HK-2 (cell line): ENCODE results near the gene PRKN.

Experiments
- DNase-seq: peaks from one replicate; pipeline ENCODE4 v3.0.0-alpha.2; 2018; ENCODE audit not compliant: unreplicated experiment

Gene PRKN

GRCh38 chr6:161417717-161418462 is 1309.7 kb downstream of the PRKN start:
- DNase-seq = peak; percentile 73

DNA sequence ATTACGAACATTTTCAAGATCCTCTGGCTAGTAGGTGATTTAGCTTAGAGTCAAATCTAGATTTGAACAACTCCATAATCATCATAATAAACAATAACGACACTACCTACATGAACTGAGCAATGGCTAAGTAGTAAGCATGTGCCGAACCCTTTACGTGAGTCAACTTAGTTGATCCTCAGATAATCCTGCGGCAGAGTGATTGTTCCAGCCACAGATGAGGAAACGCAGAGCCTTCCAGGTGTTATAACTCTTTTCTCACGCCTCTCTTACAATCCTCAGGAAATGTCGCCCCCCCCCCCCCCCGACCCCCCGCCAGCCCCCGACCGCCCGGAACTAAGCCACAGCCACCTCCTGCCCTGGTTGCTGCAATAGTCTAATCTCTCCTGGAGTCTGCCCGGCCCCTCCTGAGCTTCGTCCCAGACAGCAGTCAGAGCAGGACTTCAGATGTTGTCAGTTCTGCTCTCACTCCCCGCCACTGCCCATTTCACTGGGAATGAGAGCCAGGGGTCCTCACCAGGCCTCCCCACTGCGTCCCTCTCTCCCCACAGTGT is 1312.2 kb downstream of the PRKN start:
- DNase-seq = no peak

GRCh38 chr6:161414707-161415106 is 1312.9 kb downstream of the PRKN start:
- DNase-seq = no peak

DNA sequence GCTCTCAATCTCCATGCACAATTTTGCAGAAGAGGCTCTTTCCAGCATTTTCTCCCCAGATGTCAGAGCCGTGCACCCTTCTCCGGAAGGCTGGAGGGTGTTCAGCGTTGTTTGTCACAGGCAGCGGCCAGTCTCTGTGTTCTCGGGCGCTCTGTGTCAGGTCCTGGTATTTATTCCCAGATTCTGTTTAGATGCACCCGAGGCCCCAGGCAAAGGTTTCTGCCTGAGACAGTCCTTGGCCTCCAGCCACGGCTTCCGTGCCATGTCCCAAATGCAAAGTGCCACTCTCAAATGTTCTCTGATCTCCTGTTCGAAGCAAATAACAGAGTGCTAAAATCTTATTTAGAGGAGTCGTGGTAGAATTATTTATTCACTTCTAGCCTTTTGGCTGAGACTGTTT is 1313.4 kb downstream of the PRKN start:
- DNase-seq = no peak

- no peak for DNase-seq
These were observed 1314.2 kb downstream of the PRKN start for GRCh38 chr6:161413355-161413771.

GRCh38 chr6:161412795-161413194 is 1314.8 kb downstream of the PRKN start:
- no peak for DNase-seq

DNA sequence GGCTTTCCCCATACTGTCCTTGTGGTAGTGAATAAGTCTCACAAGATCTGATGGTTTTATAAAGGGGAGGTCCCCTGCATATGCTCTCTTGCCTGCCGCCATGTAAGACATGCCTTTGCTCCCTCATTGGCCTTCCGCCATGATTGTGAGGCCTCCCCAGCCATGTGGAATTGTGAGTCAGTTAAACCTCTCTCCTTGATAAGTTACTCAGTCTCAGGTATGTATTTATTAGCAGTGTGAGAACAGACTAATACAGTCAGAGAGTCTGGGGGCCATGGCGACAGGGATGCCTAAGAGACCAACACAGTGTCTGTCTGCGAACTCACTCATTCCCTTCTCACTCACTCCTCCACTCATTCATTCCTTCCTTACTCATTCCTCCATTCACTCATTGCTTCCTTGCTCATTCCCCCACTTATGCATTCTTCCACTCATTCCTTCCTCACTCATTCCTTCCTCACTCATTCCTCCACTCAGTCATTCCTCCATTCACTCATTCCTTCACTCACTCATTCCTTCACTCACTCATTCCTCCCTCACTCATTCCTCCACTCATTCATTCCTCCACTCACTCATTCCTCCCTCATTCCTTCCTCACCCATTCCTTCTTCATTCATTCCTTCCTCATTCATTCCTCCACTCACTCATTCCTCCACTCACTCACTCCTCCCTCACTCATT is 1316.2 kb downstream of the PRKN start:
- DNase-seq = peak; percentile 30

DNA sequence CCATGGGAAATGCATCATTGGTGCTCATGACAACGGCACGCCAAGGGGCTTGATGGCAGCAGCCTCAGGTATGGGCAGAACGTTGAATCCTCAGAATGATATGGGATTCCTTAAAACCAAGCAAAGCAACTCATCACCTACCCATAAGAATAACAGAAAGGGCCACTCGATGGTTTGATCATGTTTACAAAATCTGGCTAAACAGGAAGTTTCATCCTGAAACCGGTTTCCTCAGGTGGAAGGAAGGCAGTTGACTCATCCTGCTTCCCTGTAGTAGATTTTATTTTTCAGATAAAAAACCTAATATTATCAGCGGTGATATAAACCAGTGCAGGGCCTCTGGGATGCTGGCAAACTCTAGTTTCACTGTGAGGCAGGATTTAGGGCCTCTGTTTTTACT is 1316.8 kb downstream of the PRKN start:
- DNase-seq = no peak

GRCh38 chr6:161410076-161410475 is 1317.5 kb downstream of the PRKN start:
- no peak for DNase-seq

- DNase-seq = no peak
These were observed 1318.2 kb downstream of the PRKN start for GRCh38 chr6:161409353-161409752.

- DNase-seq = peak; percentile 20
These were observed 1319.5 kb downstream of the PRKN start for GRCh38 chr6:161408041-161408440.

DNA sequence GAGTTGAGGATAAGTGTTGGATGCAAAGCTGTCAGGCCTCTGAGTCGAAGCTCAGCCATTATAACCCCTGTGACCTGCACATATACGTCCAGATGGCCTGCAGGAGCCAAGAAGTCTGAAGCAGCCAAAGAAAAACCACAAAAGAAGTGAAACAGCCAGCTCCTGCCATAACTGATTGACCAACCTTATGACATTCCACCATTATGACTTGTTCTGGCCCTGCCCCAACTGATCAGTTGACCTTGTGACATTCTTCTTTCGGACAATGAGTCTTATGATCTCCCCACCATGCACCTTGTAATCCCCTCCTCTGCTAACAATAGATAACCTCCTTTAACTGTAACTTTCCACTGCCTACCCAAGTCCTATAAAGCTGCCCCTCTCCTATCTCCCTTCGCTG is 1320.0 kb downstream of the PRKN start:
- peak; percentile 77 for DNase-seq

GRCh38 chr6:161407115-161407514 is 1320.5 kb downstream of the PRKN start:
- DNase-seq = no peak

DNA sequence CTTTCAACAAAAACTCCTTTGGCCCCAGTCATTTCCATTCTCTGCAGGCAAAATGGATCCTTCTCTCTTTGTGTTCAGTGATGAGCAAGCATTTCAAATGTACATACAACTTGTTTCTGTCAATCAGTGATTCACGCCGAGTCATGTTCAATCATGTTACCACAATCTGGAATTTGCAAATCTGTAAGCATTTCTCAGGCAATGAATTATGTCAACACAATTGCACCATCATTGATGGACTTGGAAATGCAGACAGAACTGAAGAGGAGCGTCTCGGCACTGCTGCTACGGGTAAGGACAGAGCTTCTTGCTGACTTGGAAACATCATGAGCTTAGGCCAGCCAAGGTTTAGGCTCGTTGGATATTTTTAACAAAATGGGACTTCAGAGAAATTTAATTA is 1320.9 kb downstream of the PRKN start:
- peak; percentile 53 for DNase-seq

GRCh38 chr6:161405418-161405817 is 1322.1 kb downstream of the PRKN start:
- no peak for DNase-seq

DNA sequence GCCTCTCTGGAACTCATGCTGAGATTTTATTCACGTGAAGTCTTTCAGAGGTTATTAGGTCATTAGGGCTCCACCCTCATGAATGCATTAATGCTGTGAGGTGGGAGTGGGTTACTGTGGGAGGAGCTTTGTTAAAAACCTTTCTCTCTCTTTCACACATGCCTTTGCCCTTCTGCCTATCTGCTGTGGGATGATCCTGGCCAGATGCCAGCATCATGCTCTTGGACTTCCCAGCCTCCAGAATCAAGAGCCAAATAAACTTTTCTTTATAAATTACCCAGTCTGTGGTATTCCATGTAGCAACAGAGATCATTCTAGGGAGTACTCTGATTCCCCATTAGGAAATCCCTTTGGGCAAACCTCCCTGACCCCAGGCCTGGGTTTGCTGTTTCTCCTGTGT is 1323.8 kb downstream of the PRKN start:
- no peak for DNase-seq

GRCh38 chr6:161401587-161402309 is 1325.8 kb downstream of the PRKN start:
- no peak for DNase-seq

- DNase-seq = no peak
These were observed 1326.9 kb downstream of the PRKN start for GRCh38 chr6:161400671-161401070.

- DNase-seq = no peak
These were observed 1331.0 kb downstream of the PRKN start for GRCh38 chr6:161396539-161396938.

GRCh38 chr6:161395716-161396231 is 1331.8 kb downstream of the PRKN start:
- DNase-seq = no peak

- DNase-seq = no peak
These were observed 1333.1 kb downstream of the PRKN start for GRCh38 chr6:161394437-161394836.

DNA sequence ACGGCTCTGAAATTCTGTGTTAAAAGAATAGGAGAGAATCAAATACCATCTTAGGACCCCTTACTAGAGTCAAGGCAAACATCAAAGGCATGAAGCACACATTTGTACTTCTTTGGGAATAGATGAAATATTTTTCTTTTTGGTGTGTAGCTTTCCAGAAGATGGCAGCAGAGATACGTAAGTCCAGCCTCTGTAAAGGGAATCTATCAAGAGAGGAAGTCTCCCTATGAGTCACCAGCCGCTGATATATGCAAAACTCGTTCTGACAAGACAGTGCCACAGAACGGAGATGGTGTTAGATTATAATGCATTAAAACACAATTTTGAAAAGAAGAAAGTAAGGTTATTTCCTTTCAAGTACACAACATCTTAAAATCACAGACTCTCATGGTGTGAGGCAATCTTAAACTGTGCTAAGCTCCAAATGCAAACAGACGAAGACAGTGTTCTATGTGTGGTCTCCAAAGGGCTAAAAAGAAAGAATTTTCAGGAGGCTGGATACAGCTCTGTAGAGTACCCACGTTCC is 1333.7 kb downstream of the PRKN start:
- peak; percentile 29 for DNase-seq
